Brain microvascular endothelial cell (primary cell): ENCODE data around the gene UNKL.

Source experiments
- DNase-seq: peaks from one replicate; pipeline ENCODE4 v3.0.0-alpha.2; 2020
- H3K27ac ChIP-seq: fragments of 250-450 bp; sonication (Bioruptor Pico); 2 replicates; pipeline ENCODE4 v1.5.1; 2020; ENCODE audit warnings: mild to moderate bottlenecking, moderate library complexity
- H3K27me3 ChIP-seq: fragments of 250-450 bp; sonication (Bioruptor Pico); replicated peaks from 2 replicates; pipeline ENCODE4 v1.5.1; 2020; ENCODE audit warnings: mild to moderate bottlenecking
- H3K36me3 ChIP-seq: fragments of 250-450 bp; sonication (Bioruptor Pico); replicated peaks from 2 replicates; pipeline ENCODE4 v1.5.1; 2020; ENCODE audit warnings: mild to moderate bottlenecking
- H3K4me3 ChIP-seq: 2 replicates; pipeline ENCODE4 v1.5.1; 2011; ENCODE audit warnings: low read depth, mild to moderate bottlenecking, control low read depth, low read length, moderate library complexity
- in situ Hi-C: cut with HindIII; loops from 2 replicates; pipeline ENCODE4 v1.10.0; 2017; ENCODE audit warnings: low sequenced_read_pairs, low pct_ligation_motif_present
- TF ChIP-seq, protein P1 (sequence below): IDR thresholded peaks from 2 replicates; pipeline ENCODE4 v1.5.1; 2011; ENCODE audit warnings: low read depth, mild to moderate bottlenecking, moderate library complexity, low read length, control low read depth, inconsistent platforms; ENCODE audit errors: missing control alignments

The UNKL gene

GRCh38 chr16:1324286-1324826 is 90.1 kb downstream of the UNKL start:
- Histone ChIP-seq H3K4me3 (no peak overlapping the region), H3K27ac (no peak overlapping the region), H3K27me3 (no peaks in the 10 kb centered on the region), H3K36me3 (peaks cover 48% of the 10 kb centered on the region)
- in situ Hi-C loops: no loop called here
- no peak for DNase-seq
- TF ChIP-seq, protein P1, sequence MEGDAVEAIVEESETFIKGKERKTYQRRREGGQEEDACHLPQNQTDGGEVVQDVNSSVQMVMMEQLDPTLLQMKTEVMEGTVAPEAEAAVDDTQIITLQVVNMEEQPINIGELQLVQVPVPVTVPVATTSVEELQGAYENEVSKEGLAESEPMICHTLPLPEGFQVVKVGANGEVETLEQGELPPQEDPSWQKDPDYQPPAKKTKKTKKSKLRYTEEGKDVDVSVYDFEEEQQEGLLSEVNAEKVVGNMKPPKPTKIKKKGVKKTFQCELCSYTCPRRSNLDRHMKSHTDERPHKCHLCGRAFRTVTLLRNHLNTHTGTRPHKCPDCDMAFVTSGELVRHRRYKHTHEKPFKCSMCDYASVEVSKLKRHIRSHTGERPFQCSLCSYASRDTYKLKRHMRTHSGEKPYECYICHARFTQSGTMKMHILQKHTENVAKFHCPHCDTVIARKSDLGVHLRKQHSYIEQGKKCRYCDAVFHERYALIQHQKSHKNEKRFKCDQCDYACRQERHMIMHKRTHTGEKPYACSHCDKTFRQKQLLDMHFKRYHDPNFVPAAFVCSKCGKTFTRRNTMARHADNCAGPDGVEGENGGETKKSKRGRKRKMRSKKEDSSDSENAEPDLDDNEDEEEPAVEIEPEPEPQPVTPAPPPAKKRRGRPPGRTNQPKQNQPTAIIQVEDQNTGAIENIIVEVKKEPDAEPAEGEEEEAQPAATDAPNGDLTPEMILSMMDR: no peak

- H3K27ac ChIP-seq: no peak overlapping the region
- no peaks in the 10 kb centered on the region for H3K27me3 ChIP-seq
- H3K36me3 ChIP-seq: peaks cover 56% of the 10 kb centered on the region
- no peak overlapping the region for H3K4me3 ChIP-seq
- TF ChIP-seq, protein P1: no peak
- no peak for DNase-seq
- in situ Hi-C loops: no loop called here
Observed at GRCh38 chr16:1323296-1324239, 90.9 kb downstream of the UNKL start.

DNA sequence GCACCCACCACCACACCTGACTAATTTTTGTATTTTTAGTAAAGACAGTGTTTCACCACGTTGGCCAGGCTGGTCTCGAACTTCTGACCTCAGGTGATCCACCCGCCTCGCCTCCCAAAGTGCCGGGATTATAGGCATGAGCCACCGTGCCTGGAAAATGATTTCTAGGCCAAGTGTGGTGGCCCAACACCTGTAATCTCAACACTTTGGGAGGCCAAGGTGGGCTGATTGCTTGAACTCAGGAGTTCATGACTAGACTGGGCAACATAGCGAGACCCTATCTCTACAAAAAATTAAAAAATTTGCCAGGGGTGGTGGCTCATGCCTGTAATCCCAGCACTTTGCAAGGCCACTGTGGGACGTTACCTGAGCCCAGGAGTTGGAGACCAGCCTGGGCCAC is 92.1 kb downstream of the UNKL start:
- in situ Hi-C loops: no loop called here
- Histone ChIP-seq H3K4me3 (no peak overlapping the region), H3K27me3 (no peaks in the 10 kb centered on the region), H3K36me3 (peaks cover 68% of the 10 kb centered on the region), H3K27ac (no peak overlapping the region)
- TF ChIP-seq, protein P1: no peak
- no peak for DNase-seq

- Histone ChIP-seq H3K4me3 (no peak overlapping the region), H3K27ac (no peak overlapping the region), H3K36me3 (peaks cover 82% of the 10 kb centered on the region), H3K27me3 (no peaks in the 10 kb centered on the region)
- no peak for DNase-seq
- in situ Hi-C loops: no loop called here
- TF ChIP-seq, protein P1: no peak
Observed at GRCh38 chr16:1320658-1321240, 93.8 kb downstream of the UNKL start.

DNA sequence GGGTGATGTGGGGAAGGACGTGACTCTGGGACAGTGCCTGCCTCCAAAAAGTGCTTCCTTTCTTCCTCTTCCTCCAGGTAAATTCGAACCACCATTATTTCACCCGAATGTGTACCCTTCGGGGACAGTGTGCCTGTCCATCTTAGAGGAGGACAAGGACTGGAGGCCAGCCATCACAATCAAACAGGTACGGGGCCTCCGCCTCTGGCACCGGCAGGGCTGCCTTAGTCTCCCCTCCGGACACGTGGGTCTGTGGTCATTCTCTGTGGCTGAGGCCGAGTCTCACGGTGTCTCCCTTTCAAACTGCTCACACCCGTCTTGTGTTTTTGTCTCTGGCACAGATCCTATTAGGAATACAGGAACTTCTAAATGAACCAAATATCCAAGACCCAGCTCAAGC is 94.4 kb downstream of the UNKL start:
- in situ Hi-C loops: no loop called here
- no peak for DNase-seq
- Histone ChIP-seq H3K36me3 (peaks cover 84% of the 10 kb centered on the region), H3K27me3 (no peaks in the 10 kb centered on the region), H3K27ac (no peak overlapping the region), H3K4me3 (no peak overlapping the region)
- TF ChIP-seq, protein P1: no peak
